Fibroblast of lung (primary cell): ENCODE measurements around the gene IL17B. TPM values are rescaled to one million over a fixed set of nuclear protein-coding genes. Genes with fewer than 3 reads are reported as not detected.
"Not testable (repeated sequence)": the region's sequence is repeated elsewhere in the genome, so short reads cannot be mapped to it uniquely, and the experiment has no call there.

Experiments used
- DNase-seq, 2 donors: peaks; one replicate each; pipeline versions ENCODE4 v3.0.0 to v3.0.0-alpha.2; 2010; ENCODE audit warnings: low read depth in 2 of 2
- H2AFZ ChIP-seq: 2 replicates; pipeline ENCODE4 v1.5.1; 2012; ENCODE audit warnings: low read length, control low read depth, inconsistent platforms
- H3K27ac ChIP-seq: 2 replicates; pipeline ENCODE4 v1.5.1; 2011; ENCODE audit warnings: low read length, control low read depth; ENCODE audit not compliant: insufficient read depth
- H3K27me3 ChIP-seq: 2 replicates; pipeline ENCODE4 v1.5.1; 2011; ENCODE audit warnings: mild to moderate bottlenecking, low read length; ENCODE audit not compliant: control insufficient read depth, insufficient read depth
- H3K36me3 ChIP-seq: 2 replicates; pipeline ENCODE4 v1.5.1; 2011; ENCODE audit warnings: low read length; ENCODE audit not compliant: control insufficient read depth, insufficient read depth
- H3K4me1 ChIP-seq: 2 replicates; pipeline ENCODE4 v1.5.1; 2011; ENCODE audit warnings: low read length; ENCODE audit not compliant: control insufficient read depth, insufficient read depth; ENCODE audit errors: extremely low read depth
- H3K4me2 ChIP-seq: 2 replicates; pipeline ENCODE4 v1.5.1; 2011; ENCODE audit warnings: low read length, control low read depth; ENCODE audit not compliant: insufficient read depth; ENCODE audit errors: extremely low read depth
- H3K4me3 ChIP-seq, 4 experiments: fragments of 200-600 bp in 1 of 4; sonication (generic) in 1 of 4; replicated peaks in 1 of 4; 2 replicates each; pipeline ENCODE4 v1.5.1; 2011 to 2016; ENCODE audit warnings: low read length in 4 of 4, low read depth in 3 of 4, mild to moderate bottlenecking in 3 of 4, control low read depth in 2 of 4, inconsistent platforms in 1 of 4, mixed read lengths in 1 of 4; ENCODE audit not compliant: insufficient read depth in 1 of 4; ENCODE audit errors: control extremely low read depth in 1 of 4
- H3K79me2 ChIP-seq: 2 replicates; pipeline ENCODE4 v1.5.1; 2012; ENCODE audit warnings: mild to moderate bottlenecking, low read length, inconsistent platforms; ENCODE audit not compliant: control insufficient read depth, insufficient read depth
- H3K9ac ChIP-seq: 2 replicates; pipeline ENCODE4 v1.5.1; 2011; ENCODE audit warnings: mild to moderate bottlenecking, low read length, control low read depth; ENCODE audit not compliant: insufficient read depth
- H3K9me3 ChIP-seq: 2 replicates; pipeline ENCODE4 v1.5.1; 2012; ENCODE audit warnings: low read depth, low read length; ENCODE audit not compliant: control insufficient read depth, insufficient read depth
- H4K20me1 ChIP-seq: 2 replicates; pipeline ENCODE4 v1.5.1; 2011; ENCODE audit warnings: low read length; ENCODE audit not compliant: control insufficient read depth, insufficient read depth; ENCODE audit errors: extremely low read depth
- EZH2 ChIP-seq: IDR thresholded peaks from 2 replicates; pipeline ENCODE4 v1.5.1; 2012; ENCODE audit warnings: low read length, control low read depth, mild to moderate bottlenecking; ENCODE audit errors: missing control alignments
- polyA plus RNA-seq, 2 donors: library from polyadenylated mRNA; depleted of rRNA in 1 of 2; stranded (reverse) in 1 of 2; unstranded in 1 of 2; fragments of >200 nt; gene quantifications; 2 replicates each; pipeline ENCODE4 v1.2.1, GENCODE V29; 2011 to 2012; ENCODE audit warnings: missing spikeins in 1 of 2
- total RNA-seq: library from RNA; depleted of rRNA; stranded (reverse); fragments of >200 nt; gene quantifications from 2 replicates; pipeline ENCODE4 v1.2.1, GENCODE V29; 2014
- TF ChIP-seq, protein P1 (sequence below), 2 donors: IDR thresholded peaks in 1 of 2; conservative IDR thresholded peaks in 1 of 2; 1 replicate in 1 of 2; 2 replicates in 1 of 2; pipeline ENCODE4 v1.5.1; 2011 to 2012; ENCODE audit warnings: low read length in 2 of 2, control low read depth in 1 of 2, inconsistent platforms in 1 of 2, low read depth in 1 of 2, mild to moderate bottlenecking in 1 of 2

IL17B gene
- total and polyA plus RNA-seq, 2 donors (not counting 1 experiment from before 2014, with no cell fraction given): 0.34 TPM; not detected in 1

DNA sequence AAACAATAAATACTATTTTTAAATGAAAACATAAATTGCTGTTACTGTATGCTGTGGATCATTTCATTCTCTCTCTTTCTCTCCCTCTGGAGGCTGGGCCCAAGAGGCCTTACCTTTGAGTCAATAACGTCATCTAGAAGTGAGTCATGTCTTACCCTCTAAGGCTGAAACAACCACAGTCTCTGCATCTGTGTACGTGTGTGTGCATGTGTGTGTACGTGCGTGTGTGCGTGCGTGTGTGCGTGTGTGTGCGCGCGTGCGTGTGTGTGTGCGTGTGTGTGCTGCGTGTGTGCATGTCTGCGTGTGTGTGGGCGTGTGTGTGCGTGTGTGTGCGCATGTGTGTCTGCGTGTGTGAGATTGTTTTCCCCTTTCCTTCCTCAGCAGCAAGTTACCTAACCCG is 13.6 kb upstream of the IL17B start:
- no peaks in the 10 kb centered on the region for H3K79me2 ChIP-seq
- H3K27me3 ChIP-seq: no peaks in the 10 kb centered on the region
- H3K27ac ChIP-seq: no peak overlapping the region
- DNase-seq: peak; percentile 68 to 85
- no peak overlapping the region for H3K4me2 ChIP-seq
- no peak overlapping the region for H3K9ac ChIP-seq
- no peaks in the 10 kb centered on the region for H4K20me1 ChIP-seq
- no peaks in the 10 kb centered on the region for H3K9me3 ChIP-seq
- TF ChIP-seq, protein P1, sequence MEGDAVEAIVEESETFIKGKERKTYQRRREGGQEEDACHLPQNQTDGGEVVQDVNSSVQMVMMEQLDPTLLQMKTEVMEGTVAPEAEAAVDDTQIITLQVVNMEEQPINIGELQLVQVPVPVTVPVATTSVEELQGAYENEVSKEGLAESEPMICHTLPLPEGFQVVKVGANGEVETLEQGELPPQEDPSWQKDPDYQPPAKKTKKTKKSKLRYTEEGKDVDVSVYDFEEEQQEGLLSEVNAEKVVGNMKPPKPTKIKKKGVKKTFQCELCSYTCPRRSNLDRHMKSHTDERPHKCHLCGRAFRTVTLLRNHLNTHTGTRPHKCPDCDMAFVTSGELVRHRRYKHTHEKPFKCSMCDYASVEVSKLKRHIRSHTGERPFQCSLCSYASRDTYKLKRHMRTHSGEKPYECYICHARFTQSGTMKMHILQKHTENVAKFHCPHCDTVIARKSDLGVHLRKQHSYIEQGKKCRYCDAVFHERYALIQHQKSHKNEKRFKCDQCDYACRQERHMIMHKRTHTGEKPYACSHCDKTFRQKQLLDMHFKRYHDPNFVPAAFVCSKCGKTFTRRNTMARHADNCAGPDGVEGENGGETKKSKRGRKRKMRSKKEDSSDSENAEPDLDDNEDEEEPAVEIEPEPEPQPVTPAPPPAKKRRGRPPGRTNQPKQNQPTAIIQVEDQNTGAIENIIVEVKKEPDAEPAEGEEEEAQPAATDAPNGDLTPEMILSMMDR (conservative IDR thresholded peaks at IDR 0.05 in 1 of 2, IDR thresholded peaks at IDR 0.05 in 1 of 2; ENCODE audit: low read depth in 1 of 2, low read length in 2 of 2): no peak
- TF ChIP-seq EZH2: no peak
- H3K36me3 ChIP-seq: no peaks in the 10 kb centered on the region
- H3K4me1 ChIP-seq: peaks cover 5% of the 10 kb centered on the region
- no peak overlapping the region for H3K4me3 ChIP-seq
- H2AFZ ChIP-seq: no peak overlapping the region

DNA sequence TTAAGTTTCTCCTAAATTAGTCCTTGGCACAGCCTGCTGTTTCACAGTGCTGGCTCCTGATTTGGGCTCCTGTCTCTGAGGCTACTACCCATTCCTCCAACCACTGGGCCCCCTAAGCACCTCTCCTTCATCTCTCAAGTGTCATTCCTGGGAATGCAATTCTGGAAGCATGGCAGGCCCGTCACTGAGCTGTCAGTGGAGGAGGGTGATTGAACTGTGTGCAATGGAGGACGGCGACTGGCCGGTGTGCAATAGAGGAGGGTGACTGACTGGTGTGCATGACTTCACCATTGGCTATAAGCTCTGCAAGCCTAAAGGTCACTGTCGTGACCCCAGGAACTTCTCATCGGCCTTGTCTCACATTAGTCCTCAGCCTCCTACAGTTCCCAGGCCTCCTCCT is 12.4 kb upstream of the IL17B start:
- no peak overlapping the region for H3K27ac ChIP-seq
- H3K79me2 ChIP-seq: no peaks in the 10 kb centered on the region
- no peaks in the 10 kb centered on the region for H4K20me1 ChIP-seq
- no peaks in the 10 kb centered on the region for H3K36me3 ChIP-seq
- no peak overlapping the region for H3K4me2 ChIP-seq
- no peaks in the 10 kb centered on the region for H3K9me3 ChIP-seq
- H3K9ac ChIP-seq: no peak overlapping the region
- H3K4me1 ChIP-seq: peaks cover 5% of the 10 kb centered on the region
- no peak overlapping the region for H2AFZ ChIP-seq
- H3K4me3 ChIP-seq: no peak overlapping the region
- TF ChIP-seq, protein P1 (conservative IDR thresholded peaks at IDR 0.05 in 1 of 2, IDR thresholded peaks at IDR 0.05 in 1 of 2; ENCODE audit: low read depth in 1 of 2, low read length in 2 of 2): no peak
- TF ChIP-seq EZH2: no peak
- DNase-seq: no peak
- no peaks in the 10 kb centered on the region for H3K27me3 ChIP-seq

DNA sequence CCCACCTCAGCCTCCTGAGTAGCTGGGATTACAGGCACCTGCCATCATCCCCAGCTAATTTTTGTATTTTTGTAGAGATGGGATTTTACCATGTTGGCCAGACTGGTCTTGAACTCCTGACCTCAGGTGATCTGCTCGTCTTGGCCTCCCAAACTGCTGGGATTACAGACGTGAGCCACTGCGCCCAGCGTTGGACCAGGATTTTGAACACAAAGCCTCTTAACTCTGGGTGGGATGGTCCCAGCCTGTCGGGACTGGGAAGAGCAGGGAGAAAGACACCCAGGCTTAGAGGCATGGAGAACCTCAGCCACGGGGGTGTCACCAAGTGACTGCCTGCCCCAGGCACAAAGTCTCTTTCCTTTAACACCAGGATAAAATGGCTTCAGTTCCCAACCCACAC is 12.0 kb upstream of the IL17B start:
- not testable (repeated sequence) for DNase-seq, H3K9me3 ChIP-seq, H2AFZ ChIP-seq, H4K20me1 ChIP-seq, H3K36me3 ChIP-seq, H3K4me3 ChIP-seq, H3K27ac ChIP-seq, H3K4me2 ChIP-seq, H3K4me1 ChIP-seq, H3K9ac ChIP-seq, H3K79me2 ChIP-seq, H3K27me3 ChIP-seq
